GM21515 (cell line): ENCODE data around the gene CERS4.
"Not testable (repeated sequence)": the region's sequence is repeated elsewhere in the genome, so short reads cannot be mapped to it uniquely, and the experiment has no call there.

Source experiments
- ATAC-seq: cut with Tn5 transposase; IDR thresholded peaks from one replicate; pipeline ENCODE4 v1.9.1; 2021; ENCODE audit not compliant: unreplicated experiment

CERS4 gene

GRCh38 chr19:8241646-8242045 lies 32.5 kb downstream of the CERS4 start:
- no peak for ATAC-seq

GRCh38 chr19:8242211-8242821 lies 33.1 kb downstream of the CERS4 start:
- ATAC-seq = no peak

- no peak for ATAC-seq
These were observed 34.0 kb downstream of the CERS4 start for GRCh38 chr19:8243146-8243545.

GRCh38 chr19:8244442-8244841 lies 35.3 kb downstream of the CERS4 start:
- no peak for ATAC-seq

GRCh38 chr19:8245869-8246835 lies 37.0 kb downstream of the CERS4 start:
- no peak for ATAC-seq

GRCh38 chr19:8247129-8247890 lies 38.1 kb downstream of the CERS4 start:
- not testable (repeated sequence) for ATAC-seq

- ATAC-seq = no peak
These were observed 39.5 kb downstream of the CERS4 start for GRCh38 chr19:8248348-8249328.

GRCh38 chr19:8250596-8250995 lies 41.4 kb downstream of the CERS4 start:
- ATAC-seq = no peak

GRCh38 chr19:8251025-8251472 lies 41.9 kb downstream of the CERS4 start:
- ATAC-seq = no peak

- no peak for ATAC-seq
These were observed 43.9 kb downstream of the CERS4 start for GRCh38 chr19:8252922-8253589.

GRCh38 chr19:8253678-8254077 lies 44.5 kb downstream of the CERS4 start:
- ATAC-seq = no peak

- ATAC-seq = no peak
These were observed 45.3 kb downstream of the CERS4 start for GRCh38 chr19:8254286-8255001.

- no peak for ATAC-seq
These were observed 46.4 kb downstream of the CERS4 start for GRCh38 chr19:8255426-8256125.

GRCh38 chr19:8256276-8257051 lies 47.3 kb downstream of the CERS4 start:
- no peak for ATAC-seq

GRCh38 chr19:8257052-8257443 lies 47.9 kb downstream of the CERS4 start:
- no peak for ATAC-seq

- no peak for ATAC-seq
These were observed 50.2 kb downstream of the CERS4 start for GRCh38 chr19:8259142-8259921.

- ATAC-seq = no peak
These were observed 50.7 kb downstream of the CERS4 start for GRCh38 chr19:8259922-8260247.
